GM18507 (cell line): ENCODE results near the gene SLC2A13.
A peak's percentile ranks its signal among the peaks of the same experiment; 100 is the strongest.
"Not testable (repeated sequence)": the region's sequence is repeated elsewhere in the genome, so short reads cannot be mapped to it uniquely, and the experiment has no call there.

Experiments used
- DNase-seq: peaks from one replicate; pipeline ENCODE4 v3.0.0; 2011; ENCODE audit warnings: low read depth; ENCODE audit not compliant: insufficient read length; ENCODE audit errors: extremely low spot score
- FAIRE-seq: peaks from 2 replicates; lab custom pipeline; 2011; peaks lifted over from hg19 to GRCh38; lab: Jason Lieb, UNC

Gene SLC2A13

DNA sequence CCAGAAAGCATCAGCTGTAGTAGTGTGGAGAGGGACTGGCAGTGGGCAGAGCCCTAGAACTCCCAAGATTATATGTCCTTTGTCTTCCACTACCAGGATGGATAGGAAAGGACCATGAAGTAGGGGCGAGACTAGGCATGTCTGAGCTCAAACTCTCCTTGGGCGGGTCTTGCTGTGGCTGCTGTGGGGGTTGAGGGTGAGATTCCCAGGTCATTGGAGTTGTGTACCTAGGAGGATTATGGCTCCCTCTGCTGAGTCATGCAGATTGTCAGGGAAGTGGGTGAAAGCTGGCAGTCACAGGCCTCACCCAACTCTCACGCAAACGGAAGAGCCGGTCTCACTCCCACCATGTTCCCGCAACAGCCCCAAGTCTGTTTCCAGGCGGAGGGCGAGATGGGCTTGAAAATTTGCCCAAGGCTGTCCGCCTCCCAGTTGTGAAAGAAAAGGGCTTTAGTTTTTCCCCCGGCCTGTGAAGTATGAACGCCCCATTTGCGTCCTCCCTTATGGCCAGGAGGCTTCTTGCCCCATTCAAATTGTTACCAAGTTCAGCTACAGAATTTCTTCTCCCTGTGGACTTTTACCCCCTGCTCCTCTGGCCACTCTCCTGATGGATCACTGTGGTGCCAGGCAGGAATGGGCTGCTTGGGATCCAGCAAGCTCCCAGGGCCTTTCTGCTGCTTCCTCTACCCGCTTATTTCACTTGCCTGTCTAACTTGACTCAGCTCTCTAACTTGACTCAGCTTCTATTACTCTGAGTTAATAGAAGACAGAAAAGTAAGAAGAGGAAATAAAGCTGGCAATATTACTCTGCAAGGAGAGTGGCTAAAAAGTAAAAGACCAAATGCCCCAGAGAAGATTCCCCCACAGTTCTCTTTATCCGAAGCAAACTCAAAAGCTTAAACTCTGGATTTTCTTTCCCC is 159.3 kb downstream of the SLC2A13 start:
- FAIRE-seq (no peak), DNase-seq (no peak)

DNA sequence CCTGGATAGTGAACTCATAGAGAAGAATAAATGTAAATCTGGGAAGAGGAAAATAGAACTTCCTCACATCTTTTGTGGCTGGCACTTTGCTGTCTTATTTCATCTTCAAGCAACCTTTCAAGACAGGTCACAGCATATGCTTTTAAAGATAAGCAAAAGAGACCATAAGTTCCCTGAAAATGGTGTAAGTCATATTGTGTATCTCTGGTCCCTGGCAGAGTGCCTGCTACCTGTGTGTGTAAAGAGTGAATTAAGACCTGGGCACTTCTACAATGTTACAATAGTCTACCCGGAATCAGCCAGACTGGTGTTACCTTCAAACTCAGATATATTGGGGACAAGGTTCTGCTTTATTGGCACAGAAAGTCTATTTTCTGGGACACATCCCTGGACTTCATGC is 168.8 kb downstream of the SLC2A13 start:
- FAIRE-seq (no peak), DNase-seq (no peak)

DNA sequence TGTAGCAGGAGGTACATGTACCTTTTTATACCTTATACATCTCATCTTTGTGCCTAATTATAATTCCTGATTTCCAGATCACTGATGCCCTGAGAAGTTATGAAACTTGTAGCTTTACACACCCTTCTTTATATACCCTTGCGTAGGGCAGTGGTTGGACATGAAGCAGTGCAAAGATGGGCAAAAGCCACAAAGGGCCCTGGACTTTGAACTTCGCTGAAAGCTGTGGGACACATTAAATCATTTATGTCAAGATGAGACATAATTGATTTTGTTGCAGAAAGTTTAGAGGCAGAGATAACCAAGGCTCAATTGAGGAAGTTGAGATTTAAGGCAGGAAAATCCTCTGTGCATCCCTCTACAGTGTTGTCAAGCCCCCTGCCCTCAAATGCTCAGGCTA is 170.0 kb downstream of the SLC2A13 start:
- peak; percentile 26 for FAIRE-seq

DNA sequence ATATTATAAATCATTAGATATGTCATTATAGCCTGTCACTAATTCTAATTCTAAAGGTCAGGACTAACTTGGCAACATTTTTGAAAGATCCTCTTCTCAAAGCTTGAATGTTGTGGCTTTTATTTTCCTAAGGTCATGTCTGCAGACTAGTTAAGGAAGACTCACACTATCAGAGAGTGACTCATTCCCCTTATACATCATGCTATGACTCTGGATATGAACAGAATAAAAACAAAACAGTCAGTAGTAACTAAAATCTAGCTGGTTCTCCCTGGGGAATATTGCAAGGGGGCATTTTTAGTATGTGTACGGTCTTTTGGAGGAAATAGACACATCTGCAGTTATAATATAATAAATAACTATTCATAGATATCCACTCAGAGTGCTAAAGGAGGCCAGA is 170.6 kb downstream of the SLC2A13 start:
- no peak for FAIRE-seq

More for the DNA sequence above, 170.0 kb downstream of the SLC2A13 start:
- DNase-seq = no peak

DNA sequence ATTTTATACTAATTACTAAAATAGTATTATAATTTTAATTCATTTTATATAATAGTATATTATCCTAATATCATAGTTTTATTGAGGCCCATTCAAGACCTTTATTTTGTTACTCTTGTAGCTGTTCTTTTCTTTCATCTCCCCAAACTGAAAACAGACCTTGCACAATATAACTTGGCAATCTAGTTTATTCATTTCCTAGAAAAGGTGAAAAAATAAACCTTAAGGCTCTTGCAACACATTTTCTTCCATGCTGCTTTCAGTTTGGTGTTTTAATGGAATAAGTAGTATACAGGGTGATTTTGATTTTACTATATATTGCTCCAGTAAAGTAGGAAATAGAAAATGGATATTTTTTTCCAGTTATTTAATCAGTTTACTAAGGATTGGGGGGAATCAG is 174.0 kb downstream of the SLC2A13 start:
- no peak for FAIRE-seq

More for the DNA sequence above, 170.6 kb downstream of the SLC2A13 start:
- DNase-seq = no peak

DNA sequence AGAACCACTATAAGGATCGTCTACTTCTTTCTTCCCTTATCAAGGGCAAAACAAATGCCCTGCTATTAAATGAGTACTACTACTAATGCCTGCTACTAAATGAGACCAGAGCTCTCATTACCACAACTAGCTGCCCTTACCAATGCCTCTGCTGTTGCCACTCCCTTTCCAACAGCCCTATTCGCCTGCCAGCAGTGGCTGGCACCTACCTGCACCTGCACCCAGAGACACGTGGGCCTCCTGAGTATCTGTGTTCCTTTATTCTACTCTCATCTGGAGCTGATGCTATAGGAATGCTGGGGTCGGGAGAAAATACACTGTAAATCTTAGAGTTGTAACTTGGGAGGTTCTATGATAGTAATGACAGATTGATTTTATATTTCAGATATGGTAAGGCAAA is 174.7 kb downstream of the SLC2A13 start:
- DNase-seq (no peak), FAIRE-seq (no peak)

More for the DNA sequence above, 174.0 kb downstream of the SLC2A13 start:
- no peak for DNase-seq

DNA sequence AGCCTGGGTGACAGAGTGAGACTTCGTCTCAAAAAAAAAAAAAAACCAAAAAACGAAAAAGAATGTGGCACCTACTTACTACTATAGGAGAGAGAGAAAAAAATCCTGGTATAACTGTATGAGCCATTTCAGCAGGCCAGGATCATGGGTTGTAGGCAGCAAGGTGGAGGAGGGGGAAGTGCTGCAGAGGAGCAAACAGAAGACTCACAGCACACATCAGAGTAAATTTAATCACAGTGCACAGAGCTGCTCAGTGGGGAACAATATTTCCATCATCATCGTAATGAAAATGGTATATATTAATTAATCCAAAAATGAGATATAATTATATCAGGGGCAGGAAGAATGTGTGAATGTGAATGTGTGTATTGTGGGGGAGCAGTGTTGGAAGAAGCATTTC is 175.8 kb downstream of the SLC2A13 start:
- DNase-seq (no peak), FAIRE-seq (no peak)

DNA sequence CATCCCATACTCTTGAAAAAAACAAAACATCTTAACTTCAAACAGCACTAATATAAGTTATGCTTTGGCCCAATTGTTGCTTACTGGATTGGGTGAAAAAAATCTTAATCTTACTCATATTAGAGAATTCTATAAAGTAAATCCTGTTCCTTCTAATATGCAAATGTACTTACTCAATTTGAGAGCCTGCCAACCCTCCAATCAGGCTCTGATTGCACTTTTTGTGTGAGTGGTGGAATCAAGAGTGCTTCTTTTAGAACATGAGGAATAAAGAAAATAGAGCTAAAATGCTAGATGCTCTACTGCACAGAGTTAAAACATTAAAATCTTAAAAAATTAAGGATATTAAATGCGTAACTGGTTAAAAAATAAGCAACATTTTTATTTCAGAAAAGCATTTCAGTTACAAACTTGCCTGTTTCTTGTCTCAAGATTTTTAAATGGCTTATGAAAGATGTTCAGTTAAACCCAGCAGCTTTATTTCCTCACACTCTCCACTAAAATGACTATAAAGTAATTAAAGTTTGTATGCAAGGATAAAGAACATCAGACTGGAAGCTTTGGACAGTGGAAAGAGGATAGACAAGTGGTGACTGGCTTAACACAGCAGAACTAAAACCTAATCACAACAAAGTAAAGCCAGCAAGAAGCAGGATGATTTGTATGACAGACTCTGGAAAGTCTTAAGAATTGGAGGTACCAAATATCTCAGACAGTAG is 177.5 kb downstream of the SLC2A13 start:
- DNase-seq (no peak), FAIRE-seq (no peak)

DNA sequence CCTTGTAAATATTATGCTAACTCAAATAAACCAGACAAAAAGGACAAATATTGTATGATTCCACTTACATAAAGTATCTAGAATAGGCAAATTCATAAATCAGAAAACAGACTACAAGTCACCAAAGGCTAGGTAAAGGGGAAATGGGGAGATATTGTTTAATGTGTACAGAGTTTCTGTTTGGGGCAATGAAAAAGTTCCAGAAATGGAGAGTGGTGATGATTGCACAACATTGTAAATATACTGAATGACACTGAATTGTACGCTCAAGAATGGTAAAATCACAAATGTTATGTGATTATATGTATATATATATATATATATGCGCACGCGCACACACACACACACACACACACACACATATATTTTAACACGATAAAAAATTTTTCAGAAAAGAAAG is 182.5 kb downstream of the SLC2A13 start:
- FAIRE-seq (no peak), DNase-seq (no peak)

DNA sequence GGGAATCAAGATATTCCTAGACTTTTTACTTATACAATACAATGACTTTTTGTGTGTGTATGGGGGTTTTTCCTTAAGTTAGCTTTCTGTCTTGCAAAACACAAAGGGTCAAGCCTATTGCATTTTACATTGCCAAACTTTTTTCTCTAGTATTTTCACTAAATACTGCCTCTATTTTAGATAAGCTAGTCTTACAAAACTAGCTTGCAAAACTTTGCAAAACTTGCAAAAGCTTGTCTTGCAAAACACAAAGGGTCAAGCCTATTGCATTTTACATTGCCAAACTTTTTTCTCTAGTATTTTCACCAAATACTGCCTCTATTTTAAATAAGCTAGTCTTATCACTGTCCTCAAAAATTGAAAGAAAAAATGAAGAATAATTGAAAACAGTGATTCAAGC is 183.3 kb downstream of the SLC2A13 start:
- FAIRE-seq, DNase-seq: not testable (repeated sequence)

DNA sequence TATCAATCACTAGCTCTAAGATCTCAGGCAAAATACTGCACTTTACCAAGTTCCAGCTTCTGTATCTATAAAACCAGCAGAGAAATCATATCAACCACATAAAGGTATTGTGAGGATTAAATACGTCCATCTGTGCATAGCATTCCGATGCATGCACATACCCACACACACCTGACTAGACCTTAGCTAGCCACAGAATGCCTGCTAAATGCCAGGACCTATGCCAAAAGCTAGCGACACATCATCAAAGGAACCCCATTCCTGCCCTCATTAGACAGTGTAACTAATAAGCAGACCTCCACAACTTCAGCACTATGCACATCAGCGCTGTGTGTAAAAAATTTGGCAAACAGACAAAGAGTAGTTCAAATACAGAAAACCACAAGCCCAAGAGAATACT is 185.2 kb downstream of the SLC2A13 start:
- DNase-seq (no peak), FAIRE-seq (no peak)

DNA sequence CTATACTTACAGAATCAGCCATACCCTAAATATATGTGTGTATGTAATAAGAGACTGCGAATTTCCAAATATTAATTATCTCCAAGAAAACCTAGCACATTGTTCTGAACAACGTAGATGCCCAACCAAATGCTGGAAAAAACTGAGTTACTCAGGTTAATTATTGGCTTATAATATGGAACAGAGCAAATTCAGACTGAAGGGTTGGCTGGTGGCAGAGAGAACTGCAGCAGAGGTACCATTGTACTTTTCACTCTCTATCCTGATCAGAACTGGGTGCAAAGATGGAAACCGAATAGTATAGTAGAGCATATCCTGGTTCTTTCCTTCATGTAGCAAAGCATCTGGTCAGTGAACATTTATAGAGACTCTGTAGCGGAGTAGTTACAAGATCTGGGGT is 185.7 kb downstream of the SLC2A13 start:
- no peak for FAIRE-seq
- no peak for DNase-seq

DNA sequence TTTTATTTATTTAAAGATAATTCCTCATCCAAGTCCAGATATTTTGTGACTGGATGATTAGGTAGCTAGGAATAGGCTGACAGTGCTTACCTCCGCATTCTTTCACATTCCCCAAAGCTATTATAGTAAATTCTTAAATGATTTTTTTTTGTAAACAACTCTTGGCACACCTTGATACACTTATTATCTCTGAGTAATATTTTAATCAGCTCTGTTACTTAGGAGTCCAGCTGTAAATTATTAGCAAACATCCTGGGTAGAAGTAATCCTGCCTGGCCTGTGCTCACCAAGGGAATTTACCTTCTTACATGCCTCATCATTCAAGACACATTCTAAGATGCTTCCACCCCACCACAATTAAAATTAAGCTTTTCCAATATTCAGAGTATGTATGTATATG is 186.1 kb downstream of the SLC2A13 start:
- no peak for FAIRE-seq
- DNase-seq = no peak

DNA sequence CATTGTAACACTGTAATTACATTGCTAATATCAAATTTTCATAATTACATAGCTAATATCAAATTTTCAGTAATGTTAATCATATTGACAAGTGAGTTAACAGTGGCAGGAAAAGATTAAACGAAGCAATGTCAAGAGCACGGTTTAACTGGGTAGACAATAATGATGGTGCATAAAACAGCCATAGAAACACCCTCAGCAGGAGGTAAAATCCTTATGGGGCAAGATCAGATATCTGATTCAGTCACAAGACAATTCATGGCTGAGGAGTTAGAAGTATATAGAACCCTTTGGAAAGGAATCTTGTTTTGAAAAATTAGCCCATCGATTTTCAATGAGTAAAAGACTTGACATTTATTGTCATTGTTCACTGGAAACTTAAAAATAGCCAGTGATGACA is 190.6 kb downstream of the SLC2A13 start:
- FAIRE-seq (no peak), DNase-seq (no peak)

DNA sequence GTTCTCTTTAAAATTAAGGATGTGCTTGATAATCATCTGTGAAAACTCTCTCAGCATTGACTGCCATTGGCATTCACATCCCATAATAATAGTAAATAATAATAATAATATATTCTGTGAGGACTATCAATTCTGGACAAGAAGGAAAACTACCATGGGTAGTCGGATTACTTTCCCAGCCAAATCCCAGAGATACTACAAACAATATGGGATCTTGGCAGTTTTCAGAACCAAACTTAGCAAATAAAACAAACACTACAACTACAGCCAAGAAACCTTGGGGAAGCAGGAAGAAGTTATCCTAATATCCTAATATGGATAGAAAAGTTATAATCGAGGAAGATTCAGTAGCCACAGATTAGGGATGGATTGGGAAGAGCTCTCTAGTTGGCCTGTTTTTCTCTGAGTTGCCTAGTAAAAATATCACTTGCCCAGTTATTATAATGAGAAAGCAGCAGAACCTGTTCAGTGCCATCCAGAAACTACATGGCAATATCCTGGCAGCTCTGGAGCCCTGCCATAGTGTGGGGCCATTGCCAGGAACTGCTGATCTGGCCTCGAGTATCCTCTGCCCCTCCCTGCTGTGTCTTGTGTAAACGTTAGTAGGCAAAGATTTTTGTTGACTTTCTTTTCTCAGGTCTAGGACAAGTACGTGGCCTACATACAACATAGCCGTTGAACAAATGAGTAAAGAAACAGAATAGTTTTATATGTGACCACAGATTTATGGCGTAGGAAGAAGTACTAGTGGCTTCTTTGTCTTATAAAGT is 193.5 kb downstream of the SLC2A13 start:
- DNase-seq (no peak), FAIRE-seq (no peak)

DNA sequence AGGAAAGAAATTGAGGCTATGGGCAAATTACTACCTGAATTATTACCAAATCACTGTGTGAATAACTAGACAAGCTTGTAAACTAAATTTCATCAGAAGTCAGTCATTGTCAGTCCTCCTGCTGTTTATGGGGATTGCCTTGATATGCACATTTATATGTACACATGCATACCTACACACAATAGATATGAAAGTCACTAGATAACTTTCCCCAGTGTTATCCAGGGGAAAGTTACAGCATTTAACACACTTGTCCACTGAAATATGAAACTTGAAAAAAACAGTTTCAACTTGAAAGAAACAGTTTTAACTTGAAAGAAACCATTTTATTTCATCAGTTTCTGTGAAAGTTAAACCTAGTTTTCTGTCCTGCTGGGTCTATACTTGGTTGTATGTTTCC is 199.6 kb downstream of the SLC2A13 start:
- FAIRE-seq (no peak), DNase-seq (no peak)

DNA sequence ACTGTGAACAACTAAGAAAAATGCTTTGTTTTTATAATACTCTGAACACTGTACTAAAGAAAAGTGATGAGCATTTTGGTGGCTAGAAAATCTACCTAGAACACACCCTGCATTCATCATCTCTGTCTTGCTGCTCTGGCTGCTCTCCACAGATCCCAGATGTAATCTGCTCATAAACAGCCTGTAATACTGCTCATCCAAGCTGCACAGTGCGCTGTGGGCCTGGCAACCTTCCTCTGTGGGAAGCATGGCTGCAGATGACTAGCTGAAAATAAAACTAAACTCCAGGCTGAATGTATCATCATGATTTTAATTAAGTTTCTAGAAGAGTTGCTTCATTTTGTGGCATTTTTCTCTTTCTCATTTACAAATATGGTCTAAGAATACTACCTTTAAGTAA is 200.7 kb downstream of the SLC2A13 start:
- DNase-seq (no peak), FAIRE-seq (no peak)

DNA sequence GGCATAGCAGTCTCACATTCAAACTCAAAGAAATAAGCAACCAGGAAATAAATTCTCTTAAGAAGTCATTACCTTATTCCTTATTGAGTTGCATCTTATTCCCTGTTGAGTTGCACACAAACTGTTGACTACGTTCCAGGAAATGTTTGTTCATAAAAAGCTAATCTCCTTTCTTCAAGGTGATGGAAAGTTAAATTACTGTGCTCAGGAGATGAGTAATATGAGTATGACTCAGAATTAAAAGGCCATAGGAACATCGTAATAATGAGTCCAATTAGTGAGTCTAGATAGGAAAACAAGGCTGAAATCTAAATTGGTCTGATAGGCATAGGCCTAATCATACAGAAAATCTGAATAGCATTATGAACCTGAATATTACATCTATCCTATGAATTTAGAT is 203.1 kb downstream of the SLC2A13 start:
- DNase-seq (no peak), FAIRE-seq (no peak)

DNA sequence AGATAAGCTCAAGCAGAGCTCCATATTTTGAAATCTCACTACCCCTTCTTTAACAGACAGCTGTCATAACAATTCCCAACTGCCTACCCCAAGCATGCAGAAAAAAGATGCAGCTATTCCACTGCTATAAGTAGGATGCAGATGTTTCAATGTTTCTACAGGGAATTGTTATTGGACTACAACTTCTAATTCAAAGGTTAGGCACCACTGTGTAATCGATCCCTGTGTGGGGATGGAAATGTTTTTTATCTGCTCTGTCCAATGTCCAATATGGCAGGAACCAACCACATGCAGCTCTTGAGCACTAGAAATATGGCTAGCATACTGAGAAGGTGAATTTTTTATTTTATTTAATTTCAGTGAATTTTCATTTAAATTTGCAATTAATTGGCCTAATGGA is 208.6 kb downstream of the SLC2A13 start:
- FAIRE-seq (no peak), DNase-seq (no peak)

DNA sequence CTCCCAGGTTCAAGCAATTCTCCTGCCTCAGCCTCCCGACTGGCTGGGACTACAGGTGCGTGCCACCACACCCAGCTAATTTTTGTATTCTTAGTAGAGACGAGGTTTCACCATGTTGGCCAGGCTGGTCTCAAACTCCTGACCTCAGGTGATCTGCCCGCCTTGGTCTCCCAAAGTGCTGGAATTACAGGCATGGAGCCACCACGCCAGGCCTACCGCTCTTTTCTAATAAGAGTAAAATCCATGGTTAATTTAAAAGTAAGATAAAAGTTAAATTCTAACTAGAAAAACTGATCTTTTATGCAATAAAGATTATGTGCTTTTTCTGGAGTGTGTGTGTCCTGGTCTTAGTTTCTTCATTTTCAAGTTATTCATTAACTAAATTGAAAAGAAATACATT is 212.5 kb downstream of the SLC2A13 start:
- DNase-seq = not testable (repeated sequence)

More for the DNA sequence above, 212.5 kb downstream of the SLC2A13 start:
- not testable (repeated sequence) for FAIRE-seq
